GM15510 (cell line): Measurements from ENCODE around the gene PHACTR4.
A peak's percentile ranks its signal among the peaks of the same experiment; 100 is the strongest.

Experiments used
- POLR2A ChIP-seq: IDR thresholded peaks from 3 replicates; pipeline ENCODE4 v1.6.1; 2011; ENCODE audit warnings: borderline replicate concordance; ENCODE audit not compliant: insufficient read length; ENCODE audit errors: extremely low read depth

The PHACTR4 gene

GRCh38 chr1:28416509-28417194 is 47.1 kb downstream of the PHACTR4 start:
- TF ChIP-seq POLR2A = no peak

- no peak for TF ChIP-seq POLR2A
These were observed 47.9 kb downstream of the PHACTR4 start for GRCh38 chr1:28417441-28417922.

DNA sequence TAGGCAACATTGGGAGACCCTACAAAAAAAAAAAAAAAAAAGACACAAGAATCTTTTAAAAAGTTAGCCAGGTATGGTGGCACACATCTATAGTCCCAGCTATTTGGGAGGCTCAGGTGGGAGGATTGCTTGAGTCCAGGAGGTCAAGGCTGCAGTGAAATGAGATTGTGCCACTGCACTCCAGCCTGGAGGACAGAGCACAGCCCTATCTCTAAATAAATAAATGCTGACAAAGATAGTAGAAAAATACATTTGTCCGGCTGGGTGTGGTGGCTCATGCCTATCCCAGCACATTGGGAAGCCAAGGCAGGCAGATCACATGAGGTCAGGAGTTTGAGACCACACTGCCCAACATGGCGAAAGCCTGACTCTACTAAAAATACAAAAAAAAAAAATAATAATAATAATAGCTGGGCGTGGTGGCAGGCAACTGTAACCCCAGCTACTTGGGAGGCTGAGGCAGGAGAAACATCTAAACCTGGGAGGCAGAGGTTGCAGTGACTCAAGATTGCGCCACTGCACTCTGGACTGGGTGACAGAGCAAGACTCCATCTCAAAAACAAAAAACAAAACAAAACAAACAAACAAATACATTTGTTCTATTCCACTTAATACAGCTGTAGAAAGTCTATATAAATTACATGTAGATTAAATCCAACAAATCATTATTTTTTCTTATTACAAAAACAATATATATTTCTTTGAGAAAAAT is 48.5 kb downstream of the PHACTR4 start:
- no peak for TF ChIP-seq POLR2A

GRCh38 chr1:28421744-28422143 is 52.2 kb downstream of the PHACTR4 start:
- no peak for TF ChIP-seq POLR2A

GRCh38 chr1:28426831-28427230 is 57.3 kb downstream of the PHACTR4 start:
- TF ChIP-seq POLR2A = no peak

DNA sequence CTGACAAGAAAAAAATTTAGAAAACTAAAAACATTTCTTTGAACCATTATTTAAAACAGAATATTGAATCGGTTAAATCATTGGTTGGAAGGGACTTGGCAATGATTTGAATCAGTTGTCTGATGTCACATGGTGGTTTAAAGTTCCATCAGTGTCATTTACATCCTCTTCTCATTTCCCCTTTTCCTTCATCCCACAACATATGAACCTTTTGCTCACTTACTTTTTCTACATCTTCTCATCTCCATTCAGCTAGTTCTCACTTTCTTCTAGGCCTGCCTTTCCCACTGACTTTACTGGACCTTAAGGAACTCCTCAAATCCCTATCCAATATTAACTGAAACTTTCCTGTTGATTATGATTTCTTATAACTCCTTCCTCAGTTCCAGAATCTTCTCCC is 58.5 kb downstream of the PHACTR4 start:
- no peak for TF ChIP-seq POLR2A

- TF ChIP-seq POLR2A = no peak
These were observed 59.5 kb downstream of the PHACTR4 start for GRCh38 chr1:28428990-28429520.

GRCh38 chr1:28436211-28436769 is 66.8 kb downstream of the PHACTR4 start:
- TF ChIP-seq POLR2A = no peak

- TF ChIP-seq POLR2A = no peak
These were observed 67.9 kb downstream of the PHACTR4 start for GRCh38 chr1:28437264-28437923.

GRCh38 chr1:28437924-28438699 is 68.6 kb downstream of the PHACTR4 start:
- TF ChIP-seq POLR2A = peak; percentile 41

DNA sequence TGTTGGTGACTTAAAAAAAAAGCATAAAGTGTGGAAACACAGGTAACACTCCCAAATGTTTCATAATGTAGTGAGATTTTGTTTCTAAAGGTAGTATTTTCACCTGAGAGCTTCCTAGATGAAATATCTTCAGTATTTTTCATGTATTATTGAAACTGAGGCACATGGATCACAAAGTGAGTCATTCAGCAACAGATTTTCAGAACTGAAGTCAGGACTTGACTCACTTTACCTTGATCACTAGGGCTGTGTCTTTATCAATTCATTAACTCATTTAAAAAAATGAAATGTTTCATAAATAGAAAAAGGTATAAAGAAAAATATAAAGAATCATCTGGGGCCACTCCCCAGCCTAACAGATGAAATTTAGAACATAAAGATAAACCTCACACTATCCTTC is 69.8 kb downstream of the PHACTR4 start:
- no peak for TF ChIP-seq POLR2A

GRCh38 chr1:28441674-28442073 is 72.1 kb downstream of the PHACTR4 start:
- TF ChIP-seq POLR2A = no peak

DNA sequence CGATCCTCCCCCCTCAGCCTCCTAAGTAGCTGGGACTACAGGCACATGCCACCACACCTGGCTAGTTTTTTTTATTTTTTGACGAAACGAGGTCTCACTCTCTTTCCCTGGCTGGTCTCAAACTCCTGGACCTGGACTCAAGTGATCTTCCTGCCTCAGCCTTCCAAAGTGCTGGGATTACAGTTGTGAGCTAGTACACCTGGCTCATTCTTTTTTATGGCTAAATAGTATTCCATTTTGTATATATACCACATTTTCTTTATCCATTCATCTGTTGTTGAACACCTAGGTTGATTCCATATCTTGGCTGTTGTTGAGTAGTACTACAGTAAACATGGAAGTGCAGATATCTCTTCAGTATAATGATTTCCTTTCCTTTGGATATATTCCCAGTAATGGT is 74.0 kb downstream of the PHACTR4 start:
- no peak for TF ChIP-seq POLR2A

DNA sequence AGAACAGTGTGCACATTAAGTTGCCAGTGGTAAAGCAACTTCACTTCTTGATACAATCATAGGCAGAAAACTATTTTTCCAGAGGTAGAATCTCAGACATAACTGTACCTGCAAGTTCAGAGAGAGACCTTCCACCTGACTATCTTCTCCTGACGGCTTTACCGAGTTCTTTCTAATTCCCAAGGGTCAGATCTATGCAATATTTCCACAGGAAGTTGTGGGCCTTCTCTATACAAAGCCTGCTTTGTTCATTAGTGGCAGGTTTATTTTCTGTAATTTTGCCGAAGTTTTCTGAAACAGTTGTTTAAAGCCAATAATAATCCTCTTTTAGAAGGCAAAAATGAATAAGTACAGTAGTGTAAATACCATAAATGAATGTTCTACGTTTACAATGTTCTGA is 78.1 kb downstream of the PHACTR4 start:
- no peak for TF ChIP-seq POLR2A
